Activated T-cell treated with anti-CD3 and anti-CD28 coated beads, Interleukin-2, amount 50 U/mL, for 24 hours (primary cell): ENCODE measurements around the gene RPS15.

Experiments used
- DNase-seq: peaks from one replicate; pipeline ENCODE4 v3.0.0-alpha.2; 2020
- H3K27ac Mint-ChIP-seq: 2 replicates; pipeline ENCODE4 v1.8.0; 2020; ENCODE audit warnings: mild to moderate bottlenecking, mixed read lengths
- H3K27me3 Mint-ChIP-seq: 2 replicates; pipeline ENCODE4 v1.8.0; 2020; ENCODE audit warnings: mixed read lengths
- H3K36me3 Mint-ChIP-seq: 2 replicates; pipeline ENCODE4 v1.8.0; 2020; ENCODE audit warnings: low read depth, mixed read lengths
- H3K4me1 Mint-ChIP-seq: 2 replicates; pipeline ENCODE4 v1.8.0; 2020; ENCODE audit warnings: low read depth, mixed read lengths
- H3K4me3 Mint-ChIP-seq: 2 replicates; pipeline ENCODE4 v1.8.0; 2020; ENCODE audit warnings: mild to moderate bottlenecking, moderate library complexity, mixed read lengths
- H3K9me3 Mint-ChIP-seq: 2 replicates; pipeline ENCODE4 v1.8.0; 2020; ENCODE audit warnings: mixed read lengths

The RPS15 gene

DNA sequence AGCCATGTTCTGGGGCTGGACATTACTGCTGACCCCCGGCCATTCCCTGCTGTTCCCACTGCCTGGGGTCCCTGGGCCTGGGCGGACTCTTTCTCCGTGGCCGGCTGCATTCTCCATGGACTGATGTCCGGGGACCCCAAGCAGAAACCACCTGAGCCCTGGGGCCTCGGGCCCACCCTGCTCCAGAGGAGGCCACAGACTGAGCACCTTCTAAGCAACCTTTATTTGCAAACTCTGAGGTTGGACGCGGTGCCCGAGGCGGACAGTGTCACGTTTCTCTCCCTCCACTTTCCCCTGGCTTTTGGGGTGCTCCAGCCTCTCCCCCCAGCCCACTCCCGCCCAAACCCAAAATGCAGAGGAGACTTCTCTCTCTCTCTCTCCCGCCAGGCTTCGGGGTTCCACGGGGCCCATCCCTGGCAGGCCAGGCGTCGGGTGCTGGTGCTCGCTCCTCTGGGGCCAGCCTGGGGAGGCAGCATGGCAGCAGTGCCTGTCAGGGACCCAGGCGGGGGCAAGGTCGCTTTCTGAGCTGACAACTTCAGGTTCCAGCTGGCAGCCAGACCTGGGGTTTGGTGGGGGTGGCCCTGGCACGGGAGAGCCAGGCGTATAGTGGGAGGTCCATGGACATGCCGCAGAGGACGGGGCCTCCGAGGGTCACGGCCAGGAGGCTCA is 43.2 kb downstream of the RPS15 start:
- Mint-ChIP-seq H3K9me3 (no peaks in the 10 kb centered on the region), H3K4me1 (peaks cover 22% of the 10 kb centered on the region), H3K27ac (no peak overlapping the region), H3K36me3 (peaks cover 19% of the 10 kb centered on the region), H3K27me3 (no peaks in the 10 kb centered on the region), H3K4me3 (no peak overlapping the region)
- no peak for DNase-seq

DNA sequence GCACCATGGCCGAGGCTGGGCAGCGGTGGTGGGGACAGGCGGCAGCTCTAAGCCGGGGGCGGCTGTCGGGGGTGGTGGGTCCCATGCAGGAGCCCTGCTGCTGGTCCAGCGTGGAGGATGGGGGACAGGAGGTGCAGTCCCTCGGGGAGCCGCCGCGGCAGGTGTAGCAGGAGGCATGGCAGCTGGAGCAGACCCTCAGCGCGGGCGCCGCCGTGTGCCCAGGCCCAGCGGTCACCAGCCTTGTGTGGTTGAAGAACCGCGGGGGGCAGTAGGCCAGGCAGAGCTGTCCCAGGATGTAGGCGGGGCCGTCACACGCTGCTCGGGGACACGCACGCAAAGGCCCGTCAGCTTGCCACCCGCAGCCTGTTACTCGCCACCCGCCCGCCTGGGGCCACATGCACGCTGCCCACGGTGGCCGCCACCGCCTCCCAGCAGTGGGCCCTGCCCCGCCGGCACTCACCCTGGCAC is 43.7 kb downstream of the RPS15 start:
- H3K9me3 Mint-ChIP-seq = no peaks in the 10 kb centered on the region
- H3K4me1 Mint-ChIP-seq = peaks cover 17% of the 10 kb centered on the region
- DNase-seq = no peak
- no peak overlapping the region for H3K4me3 Mint-ChIP-seq
- H3K36me3 Mint-ChIP-seq = peaks cover 13% of the 10 kb centered on the region
- no peaks in the 10 kb centered on the region for H3K27me3 Mint-ChIP-seq
- no peak overlapping the region for H3K27ac Mint-ChIP-seq

DNA sequence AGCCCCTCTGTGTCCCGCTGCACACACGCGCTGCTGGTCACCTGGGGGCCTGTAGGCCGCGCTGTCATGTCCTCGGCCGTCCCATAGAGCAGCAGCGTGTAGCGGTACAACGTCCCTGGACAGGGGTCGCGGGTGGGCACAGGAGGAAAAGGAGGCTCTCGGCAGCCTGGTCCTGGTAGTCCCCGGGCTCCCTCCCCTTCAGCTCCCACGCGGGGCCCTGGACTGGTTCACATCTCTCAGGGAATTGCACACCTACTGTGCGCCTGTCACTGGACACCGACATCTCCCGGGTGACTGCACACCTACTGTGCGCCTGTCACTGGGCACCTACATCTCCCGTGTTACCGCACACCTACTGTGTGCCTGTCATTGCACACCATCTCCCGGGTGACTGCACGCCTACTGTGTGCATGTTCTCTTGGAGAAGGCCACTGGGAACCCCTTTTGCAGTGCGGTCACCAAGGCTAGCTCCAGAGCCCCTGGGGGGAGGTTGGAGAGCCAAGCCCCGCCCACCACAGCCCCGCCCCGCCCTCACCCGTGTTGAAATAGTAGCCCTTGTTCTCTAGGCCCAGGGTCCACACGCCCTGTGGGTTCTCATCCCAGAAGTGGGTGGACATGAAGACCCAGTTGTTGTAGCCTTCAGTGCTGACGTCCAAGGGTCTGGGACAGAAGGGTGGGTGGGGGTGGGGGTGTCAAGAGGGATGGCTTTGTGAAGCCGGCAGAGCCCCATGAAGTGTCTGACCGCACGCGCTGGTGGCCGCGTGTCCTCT is 44.4 kb downstream of the RPS15 start:
- Mint-ChIP-seq H3K36me3 (peaks cover 7% of the 10 kb centered on the region), H3K9me3 (no peaks in the 10 kb centered on the region), H3K4me3 (no peak overlapping the region), H3K27ac (no peak overlapping the region), H3K4me1 (peaks cover 11% of the 10 kb centered on the region), H3K27me3 (no peaks in the 10 kb centered on the region)
- no peak for DNase-seq

DNA sequence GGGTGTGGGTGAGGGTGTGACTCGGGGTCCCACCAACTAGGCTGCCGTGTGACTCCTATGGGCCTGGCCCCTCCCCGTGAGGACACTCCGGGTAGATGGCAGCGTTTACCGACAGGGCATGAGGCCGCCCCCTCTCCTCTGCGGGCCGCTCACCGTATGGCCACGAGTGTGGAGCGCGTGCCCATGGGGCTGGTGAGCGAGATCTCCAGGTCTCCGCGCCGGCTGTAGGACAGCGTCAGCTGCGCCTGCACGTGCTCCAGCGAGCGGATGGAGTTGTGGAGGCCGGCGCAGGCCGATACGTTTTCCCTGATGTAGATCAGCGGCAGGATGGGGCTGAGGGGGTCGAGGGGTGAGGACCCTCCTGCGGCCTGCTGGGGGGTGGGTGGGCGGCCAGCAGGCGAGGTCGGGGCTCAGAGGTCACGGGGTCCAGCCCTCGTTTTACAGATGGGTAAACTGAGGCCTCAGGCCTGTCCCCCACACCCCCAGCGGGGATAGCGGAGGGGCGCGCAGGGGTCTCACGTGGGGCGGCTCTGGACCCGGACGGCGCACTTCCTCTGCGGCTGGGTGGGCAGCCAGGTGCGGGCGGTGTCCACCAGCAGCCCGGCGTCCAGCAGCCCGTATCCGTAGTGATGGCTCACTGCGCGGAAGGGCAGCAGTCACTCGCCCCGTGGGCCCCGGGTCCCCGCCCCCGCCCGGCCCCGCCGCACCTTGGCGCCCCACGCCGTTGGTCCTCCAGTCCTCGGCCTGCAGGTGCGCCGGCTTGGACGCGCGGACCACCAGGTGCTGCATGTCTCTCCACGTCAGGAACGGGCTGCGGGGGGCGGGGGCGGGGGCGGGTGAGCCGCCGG is 45.2 kb downstream of the RPS15 start:
- H3K36me3 Mint-ChIP-seq = peaks cover 4% of the 10 kb centered on the region
- H3K9me3 Mint-ChIP-seq = no peaks in the 10 kb centered on the region
- H3K4me3 Mint-ChIP-seq = no peak overlapping the region
- no peak for DNase-seq
- no peak overlapping the region for H3K27ac Mint-ChIP-seq
- peaks cover 6% of the 10 kb centered on the region for H3K4me1 Mint-ChIP-seq
- H3K27me3 Mint-ChIP-seq = no peaks in the 10 kb centered on the region

DNA sequence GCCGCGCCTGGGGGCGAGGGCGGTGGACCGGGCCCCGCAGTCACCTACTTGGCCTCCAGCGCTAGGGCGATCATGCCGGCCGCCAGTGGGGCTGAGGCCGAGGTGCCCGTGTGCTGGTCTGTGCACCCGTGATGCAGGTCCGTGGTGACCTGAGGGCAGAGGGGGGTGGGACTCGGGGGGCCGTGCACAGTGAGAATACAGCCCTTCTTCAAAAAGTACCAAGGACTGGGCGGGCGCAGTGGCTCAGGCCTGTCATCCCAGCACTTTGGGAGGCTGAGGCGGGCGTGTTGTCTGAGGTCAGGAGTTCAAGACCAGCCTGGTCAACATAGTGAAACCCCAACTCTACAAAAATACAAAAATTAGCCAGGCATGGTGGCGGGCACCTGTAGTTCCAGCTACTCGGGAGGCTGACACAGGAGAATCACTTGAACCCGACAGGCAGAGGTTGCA is 45.8 kb downstream of the RPS15 start:
- Mint-ChIP-seq H3K27ac (no peak overlapping the region), H3K27me3 (no peaks in the 10 kb centered on the region), H3K4me1 (peaks cover 5% of the 10 kb centered on the region), H3K4me3 (no peak overlapping the region), H3K9me3 (no peaks in the 10 kb centered on the region), H3K36me3 (peaks cover 3% of the 10 kb centered on the region)
- no peak for DNase-seq

DNA sequence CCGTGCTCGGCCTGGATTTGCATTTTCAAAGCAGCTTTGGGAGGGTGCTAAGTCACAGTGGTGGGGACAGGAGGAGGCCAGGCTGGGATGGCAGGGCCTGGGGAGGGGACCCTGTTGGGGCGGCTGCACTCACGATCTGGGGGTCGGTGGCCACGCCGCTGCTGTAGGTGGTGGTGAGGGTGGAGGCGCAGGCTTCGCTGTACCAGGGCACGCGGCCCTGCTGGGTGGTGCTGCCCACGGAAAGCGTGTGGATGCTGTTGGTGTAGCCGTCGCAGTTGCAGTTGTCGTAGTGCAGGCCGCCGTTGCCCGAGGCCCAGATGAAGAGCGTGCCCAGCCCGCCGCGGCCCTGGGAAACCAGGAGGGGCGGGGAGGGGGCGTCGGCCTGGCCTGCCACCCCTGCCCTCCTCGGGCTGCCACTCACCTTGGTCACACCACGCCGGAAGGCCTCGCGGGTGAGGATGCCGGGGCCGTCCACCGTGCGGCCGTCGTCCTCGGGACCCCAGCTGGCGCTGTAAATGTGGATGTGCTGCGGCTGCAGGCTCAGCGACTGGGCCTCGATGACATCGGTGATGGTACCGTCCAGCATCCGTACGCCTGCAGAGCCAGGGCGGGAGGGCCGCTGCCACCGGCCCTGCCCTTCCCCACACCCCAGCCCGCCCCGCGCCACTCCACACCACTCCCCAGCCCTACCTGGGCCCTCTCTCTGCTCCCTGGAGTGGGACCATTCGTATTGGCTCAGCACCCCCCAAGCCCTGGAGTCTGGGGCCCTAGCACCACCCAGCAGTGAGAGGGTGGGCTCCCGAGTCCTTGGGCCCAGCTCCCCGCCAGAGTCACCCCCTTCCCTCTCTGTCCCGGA is 48.8 kb downstream of the RPS15 start:
- Mint-ChIP-seq H3K9me3 (no peaks in the 10 kb centered on the region), H3K4me1 (peaks cover 15% of the 10 kb centered on the region), H3K27me3 (peaks cover 5% of the 10 kb centered on the region), H3K27ac (no peak overlapping the region), H3K36me3 (no peaks in the 10 kb centered on the region), H3K4me3 (no peak overlapping the region)
- no peak for DNase-seq

DNA sequence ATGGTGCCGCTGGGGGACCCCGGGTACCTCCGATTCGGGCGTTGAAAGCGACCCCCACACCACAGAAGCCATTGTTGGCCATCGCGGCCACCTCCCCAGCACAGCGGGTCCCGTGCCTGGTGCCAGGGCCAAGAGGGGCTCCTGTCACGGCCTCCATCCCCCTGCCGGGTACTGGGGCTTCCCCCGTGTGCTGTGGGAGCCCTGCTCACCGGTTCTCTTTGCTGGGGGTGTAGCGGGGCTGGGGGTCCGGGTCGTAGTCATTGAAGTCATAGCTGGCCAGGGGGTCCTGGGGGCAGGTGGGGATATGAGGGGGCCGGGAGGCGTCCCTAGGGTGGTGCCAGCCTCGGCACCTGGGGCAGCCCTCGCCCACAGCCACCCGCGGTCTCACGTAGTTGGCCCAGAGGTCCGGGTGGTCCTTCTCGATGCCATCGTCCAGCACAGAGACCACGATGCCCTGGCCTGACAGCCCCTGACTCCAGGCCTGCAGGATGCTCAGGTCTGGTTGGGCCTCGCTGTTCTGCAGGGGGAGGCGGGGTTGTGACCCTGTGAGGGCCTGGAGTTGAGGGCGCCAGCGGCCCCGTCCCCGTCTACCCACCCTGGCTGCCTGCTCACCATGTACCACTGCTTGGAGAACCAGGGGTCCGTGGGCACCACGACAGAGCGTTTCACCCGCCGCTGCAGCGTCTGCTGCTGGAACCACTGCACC is 49.5 kb downstream of the RPS15 start:
- H3K36me3 Mint-ChIP-seq = no peaks in the 10 kb centered on the region
- no peak for DNase-seq
- no peak overlapping the region for H3K4me3 Mint-ChIP-seq
- H3K27me3 Mint-ChIP-seq = peaks cover 6% of the 10 kb centered on the region
- H3K9me3 Mint-ChIP-seq = no peaks in the 10 kb centered on the region
- peaks cover 17% of the 10 kb centered on the region for H3K4me1 Mint-ChIP-seq
- H3K27ac Mint-ChIP-seq = no peak overlapping the region

DNA sequence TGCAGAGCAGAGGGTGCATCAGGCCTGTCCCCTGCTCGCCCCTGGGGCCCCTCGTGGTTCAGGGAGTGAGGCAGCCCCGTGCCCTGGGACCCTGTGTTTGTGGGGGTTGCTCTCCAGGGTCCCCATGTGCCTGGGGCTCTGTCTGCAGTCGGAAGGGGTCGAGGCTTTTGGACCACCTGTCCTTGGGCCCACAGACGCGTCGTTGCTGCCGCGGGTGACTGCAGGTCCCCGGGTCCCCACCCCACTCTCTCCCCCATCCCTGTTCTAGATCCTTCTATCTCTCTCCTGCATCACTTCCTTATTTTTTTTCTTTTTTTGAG is 50.0 kb downstream of the RPS15 start:
- no peak for DNase-seq
- no peak overlapping the region for H3K4me3 Mint-ChIP-seq
- peaks cover 6% of the 10 kb centered on the region for H3K27me3 Mint-ChIP-seq
- peaks cover 17% of the 10 kb centered on the region for H3K4me1 Mint-ChIP-seq
- H3K27ac Mint-ChIP-seq = no peak overlapping the region
- H3K9me3 Mint-ChIP-seq = no peaks in the 10 kb centered on the region
- H3K36me3 Mint-ChIP-seq = no peaks in the 10 kb centered on the region

DNA sequence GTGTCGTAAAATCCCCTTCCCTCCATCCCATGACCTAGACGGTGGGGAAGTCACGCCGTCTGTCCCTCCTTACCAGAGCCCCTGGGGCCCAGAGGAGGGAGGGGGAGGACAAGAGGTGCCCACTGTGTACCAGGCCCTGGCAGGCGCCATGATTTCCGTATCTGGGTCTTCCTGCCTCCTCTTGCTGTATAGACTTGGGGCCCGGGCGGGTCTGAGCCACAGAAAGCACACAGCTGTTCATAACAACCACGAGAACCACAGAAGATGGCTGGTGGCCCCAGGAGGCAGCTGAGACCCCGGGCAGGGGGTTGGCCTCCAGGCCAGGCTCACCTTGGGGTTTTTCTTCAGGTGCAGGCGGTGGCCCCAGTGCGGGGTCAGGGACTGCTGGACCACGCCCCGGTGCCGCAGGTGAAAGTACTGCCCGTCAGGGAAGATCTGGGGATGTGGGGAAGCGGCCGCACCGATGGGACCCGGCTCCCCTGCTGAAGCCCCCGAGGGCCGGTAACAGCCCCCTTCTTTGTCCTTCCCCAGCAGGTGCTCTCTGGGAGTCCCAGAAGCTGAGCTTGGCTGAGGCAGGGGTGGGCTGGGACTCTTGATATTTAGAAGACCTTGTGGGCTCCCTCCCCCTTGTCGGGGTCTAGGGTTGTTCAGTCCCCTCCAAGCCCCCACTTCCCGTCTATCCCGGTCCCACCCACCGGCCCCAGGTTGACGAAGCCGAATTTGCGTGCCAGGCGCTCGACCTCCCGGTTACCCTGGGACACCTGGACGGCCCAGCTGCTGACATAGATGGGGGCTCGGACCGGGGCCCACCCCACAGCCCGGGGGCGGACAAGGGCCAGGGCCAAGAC is 51.5 kb downstream of the RPS15 start:
- H3K27me3 Mint-ChIP-seq = peaks cover 6% of the 10 kb centered on the region
- H3K27ac Mint-ChIP-seq = peak overlapping the region; percentile 44
- H3K36me3 Mint-ChIP-seq = no peaks in the 10 kb centered on the region
- no peak for DNase-seq
- H3K9me3 Mint-ChIP-seq = no peaks in the 10 kb centered on the region
- H3K4me3 Mint-ChIP-seq = peak overlapping the region; percentile 57
- H3K4me1 Mint-ChIP-seq = peaks cover 17% of the 10 kb centered on the region
